OCI-LY3 (cell line): ENCODE results near the gene SWT1.
"Not testable (repeated sequence)": the region's sequence is repeated elsewhere in the genome, so short reads cannot be mapped to it uniquely, and the experiment has no call there.

Experiments used
- H2AFZ ChIP-seq: fragments of 200-600, 300-600 bp; shearing (Covaris generic); 2 replicates; pipeline ENCODE4 v1.6.0; 2014; ENCODE audit warnings: antibody characterized with exemption, low read depth, low read length
- H3K27ac ChIP-seq: fragments of 200-600, 300-600 bp; sonication (generic); 2 replicates; pipeline ENCODE4 v1.5.1; 2014; ENCODE audit warnings: mild to moderate bottlenecking, low read length, moderate library complexity, mixed read lengths
- H3K27me3 ChIP-seq: fragments of 200-600, 300-600 bp; sonication (generic); 2 replicates; pipeline ENCODE4 v1.6.1; 2014; ENCODE audit warnings: low read depth, low read length, mixed read lengths
- H3K36me3 ChIP-seq: fragments of 200-600, 300-600 bp; sonication (generic); replicated peaks from 2 replicates; pipeline ENCODE3; 2014; ENCODE audit warnings: low read depth, low read length, mixed read lengths
- H3K4me1 ChIP-seq: fragments of 300-600, 200-600 bp; sonication (generic); 2 replicates; pipeline ENCODE4 v1.6.1; 2014; ENCODE audit warnings: low read length, mixed read lengths
- H3K4me2 ChIP-seq: fragments of 200-600, 300-600 bp; sonication (generic); 2 replicates; pipeline ENCODE4 v1.6.1; 2014; ENCODE audit warnings: low read length, mixed read lengths
- H3K4me3 ChIP-seq: fragments of 300-600, 200-600 bp; sonication (generic); 2 replicates; pipeline ENCODE4 v1.5.1; 2014; ENCODE audit warnings: antibody characterized with exemption, mild to moderate bottlenecking, low read length, moderate library complexity
- H3K79me2 ChIP-seq: fragments of 300-600, 200-600 bp; shearing (Covaris generic); 2 replicates; pipeline ENCODE4 v1.6.1; 2014; ENCODE audit warnings: mild to moderate bottlenecking, low read length, mixed read lengths
- H3K9ac ChIP-seq: fragments of 300-600, 200-600 bp; shearing (Covaris generic); 2 replicates; pipeline ENCODE4 v1.6.0; 2014; ENCODE audit warnings: mild to moderate bottlenecking, low read length, moderate library complexity
- H3K9me3 ChIP-seq: fragments of 200-600, 300-600 bp; shearing (Covaris generic); 2 replicates; pipeline ENCODE4 v1.6.1; 2014; ENCODE audit warnings: low read length, mixed read lengths; ENCODE audit not compliant: insufficient read depth
- H4K20me1 ChIP-seq: fragments of 200-600, 300-600 bp; sonication (generic); 2 replicates; pipeline ENCODE4 v1.6.1; 2016; ENCODE audit warnings: low read length, mixed read lengths; ENCODE audit not compliant: insufficient read depth
- EZH2phosphoT487 ChIP-seq: fragments of 200-600 bp; shearing (Covaris generic); IDR thresholded peaks from 2 replicates; pipeline ENCODE4 v1.6.1; 2018; ENCODE audit warnings: antibody characterized with exemption, mixed run types, low read depth
- TF ChIP-seq, protein P1 (sequence below): fragments of 200-600, 300-600 bp; sonication (generic); IDR thresholded peaks from 2 replicates; pipeline ENCODE4 v1.5.1; 2014; ENCODE audit warnings: antibody characterized with exemption, low read length, low read depth

The SWT1 gene

DNA sequence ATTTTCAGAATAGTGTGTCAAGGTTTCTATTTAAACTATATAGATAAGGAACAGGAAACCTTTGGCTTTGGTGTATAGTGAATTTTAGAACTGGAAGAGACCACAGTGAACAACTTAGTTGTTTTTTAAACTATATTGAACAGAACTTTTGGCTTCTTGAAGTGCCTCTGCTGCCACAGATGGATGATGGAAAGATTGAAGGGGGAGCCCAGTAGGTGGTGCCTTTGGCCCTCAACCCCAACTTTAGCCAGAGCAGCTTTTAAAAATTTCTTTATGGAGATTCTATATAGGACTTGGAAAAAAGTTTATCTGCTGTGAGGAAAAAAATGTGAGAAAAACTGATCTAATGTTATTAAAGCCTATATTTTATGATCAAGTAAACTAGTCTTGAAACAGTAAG is 50.2 kb downstream of the SWT1 start:
- Histone ChIP-seq H3K9ac (no peak overlapping the region), H3K4me1 (no peaks in the 10 kb centered on the region), H3K27me3 (no peaks in the 10 kb centered on the region), H3K79me2 (no peaks in the 10 kb centered on the region), H3K36me3 (no peaks in the 10 kb centered on the region), H3K9me3 (no peaks in the 10 kb centered on the region), H3K27ac (no peak overlapping the region), H2AFZ (no peak overlapping the region), H3K4me3 (no peak overlapping the region), H4K20me1 (no peaks in the 10 kb centered on the region; the same call in 1 of the 2 replicates), H3K4me2 (no peak overlapping the region)
- TF ChIP-seq, protein P1, sequence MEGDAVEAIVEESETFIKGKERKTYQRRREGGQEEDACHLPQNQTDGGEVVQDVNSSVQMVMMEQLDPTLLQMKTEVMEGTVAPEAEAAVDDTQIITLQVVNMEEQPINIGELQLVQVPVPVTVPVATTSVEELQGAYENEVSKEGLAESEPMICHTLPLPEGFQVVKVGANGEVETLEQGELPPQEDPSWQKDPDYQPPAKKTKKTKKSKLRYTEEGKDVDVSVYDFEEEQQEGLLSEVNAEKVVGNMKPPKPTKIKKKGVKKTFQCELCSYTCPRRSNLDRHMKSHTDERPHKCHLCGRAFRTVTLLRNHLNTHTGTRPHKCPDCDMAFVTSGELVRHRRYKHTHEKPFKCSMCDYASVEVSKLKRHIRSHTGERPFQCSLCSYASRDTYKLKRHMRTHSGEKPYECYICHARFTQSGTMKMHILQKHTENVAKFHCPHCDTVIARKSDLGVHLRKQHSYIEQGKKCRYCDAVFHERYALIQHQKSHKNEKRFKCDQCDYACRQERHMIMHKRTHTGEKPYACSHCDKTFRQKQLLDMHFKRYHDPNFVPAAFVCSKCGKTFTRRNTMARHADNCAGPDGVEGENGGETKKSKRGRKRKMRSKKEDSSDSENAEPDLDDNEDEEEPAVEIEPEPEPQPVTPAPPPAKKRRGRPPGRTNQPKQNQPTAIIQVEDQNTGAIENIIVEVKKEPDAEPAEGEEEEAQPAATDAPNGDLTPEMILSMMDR = peak; percentile 50
- no peak for TF ChIP-seq EZH2phosphoT487

DNA sequence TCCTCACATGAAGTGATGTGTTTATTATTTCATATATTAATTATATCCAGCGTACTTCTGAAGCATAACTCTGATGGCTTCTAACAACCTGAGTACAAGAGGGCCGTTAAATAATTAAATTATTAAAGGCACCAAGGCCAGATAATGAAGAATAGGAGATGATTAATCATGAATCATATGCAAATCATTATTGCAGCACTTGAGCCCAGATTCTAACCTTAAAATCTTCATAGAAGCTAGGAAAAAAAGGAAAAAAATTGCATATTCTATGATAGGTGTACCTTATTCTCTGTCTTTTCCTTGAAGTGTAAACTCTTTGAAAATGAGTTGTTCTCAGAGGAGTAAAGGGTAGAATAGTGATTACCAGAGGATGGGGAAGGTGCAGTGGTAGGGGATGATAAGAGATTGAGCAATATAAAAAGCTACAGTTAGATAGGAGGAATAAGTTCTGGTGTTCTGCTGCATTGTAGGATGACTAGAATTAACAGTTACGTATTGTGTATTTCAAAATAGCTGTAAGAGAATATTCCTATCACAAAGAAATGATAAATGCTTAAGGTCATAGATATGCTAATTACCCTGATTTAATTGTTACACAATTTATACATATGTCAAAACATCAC is 51.1 kb downstream of the SWT1 start:
- Histone ChIP-seq H3K9me3 (no peaks in the 10 kb centered on the region), H3K4me1 (no peaks in the 10 kb centered on the region), H2AFZ (no peak overlapping the region), H3K27ac (no peak overlapping the region), H4K20me1 (no peaks in the 10 kb centered on the region; the same call in 1 of the 2 replicates), H3K27me3 (no peaks in the 10 kb centered on the region), H3K36me3 (no peaks in the 10 kb centered on the region), H3K9ac (no peak overlapping the region), H3K4me2 (no peak overlapping the region), H3K4me3 (no peak overlapping the region), H3K79me2 (no peaks in the 10 kb centered on the region)
- TF ChIP-seq, protein P1 = no peak
- TF ChIP-seq EZH2phosphoT487 = no peak

DNA sequence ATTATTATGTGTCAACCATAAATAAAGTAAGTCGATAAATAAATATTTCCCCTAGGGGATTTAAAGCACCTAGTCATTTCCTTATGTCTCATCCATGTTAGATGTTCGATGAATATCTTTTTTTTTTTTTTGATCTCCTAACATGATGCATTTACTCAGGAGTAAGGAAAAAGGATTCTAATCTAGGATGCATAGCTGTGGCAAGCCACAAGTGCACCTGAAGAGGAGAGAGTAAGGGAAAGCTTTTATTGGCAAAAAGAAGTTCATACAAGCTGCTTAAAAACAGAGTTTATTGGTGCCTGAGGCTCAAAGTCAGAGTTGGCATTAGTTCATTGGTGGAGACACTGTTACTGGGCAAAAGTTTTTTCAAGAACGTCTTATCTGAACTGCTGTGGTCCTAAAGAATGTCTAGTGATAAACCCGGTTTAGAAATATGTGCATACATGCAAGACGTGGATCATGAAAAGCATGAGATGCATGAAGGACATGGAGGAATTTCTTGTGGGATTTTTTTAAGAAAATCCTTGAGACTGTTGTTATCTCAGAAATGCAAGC is 51.7 kb downstream of the SWT1 start:
- TF ChIP-seq, protein P1 = no peak
- no peak for TF ChIP-seq EZH2phosphoT487
- no peaks in the 10 kb centered on the region for H3K79me2 ChIP-seq
- H3K9me3 ChIP-seq = no peaks in the 10 kb centered on the region
- no peak overlapping the region for H3K4me3 ChIP-seq
- no peak overlapping the region for H3K4me2 ChIP-seq
- no peaks in the 10 kb centered on the region; the same call in 1 of the 2 replicates for H4K20me1 ChIP-seq
- no peak overlapping the region for H3K9ac ChIP-seq
- H3K27me3 ChIP-seq = no peaks in the 10 kb centered on the region
- no peak overlapping the region for H2AFZ ChIP-seq
- H3K4me1 ChIP-seq = no peaks in the 10 kb centered on the region
- H3K36me3 ChIP-seq = no peaks in the 10 kb centered on the region
- H3K27ac ChIP-seq = no peak overlapping the region

DNA sequence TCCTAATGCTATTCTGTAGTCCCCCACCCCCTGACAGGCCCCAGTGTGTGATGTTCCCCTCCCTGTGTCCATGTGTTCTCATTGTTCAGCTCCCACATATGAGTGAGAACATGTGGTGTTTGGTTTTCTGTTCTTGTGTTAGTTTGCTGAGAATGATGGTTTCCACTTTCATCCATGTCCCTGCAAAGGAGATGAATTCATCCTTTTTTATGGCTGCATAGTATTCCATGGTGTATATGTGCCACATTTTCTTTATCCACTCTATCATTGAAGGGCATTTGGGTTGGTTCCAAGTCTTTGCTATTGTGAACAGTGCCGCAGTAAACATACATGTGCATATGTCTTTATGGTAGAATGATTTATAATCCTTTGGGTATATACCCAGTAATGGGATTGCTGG is 52.4 kb downstream of the SWT1 start:
- not testable (repeated sequence) for H3K36me3 ChIP-seq, H3K4me1 ChIP-seq, H3K27ac ChIP-seq, H3K79me2 ChIP-seq, H4K20me1 ChIP-seq, H3K9me3 ChIP-seq, H3K27me3 ChIP-seq, H3K9ac ChIP-seq, H3K4me2 ChIP-seq, H2AFZ ChIP-seq, H3K4me3 ChIP-seq
